K562 (cell line): ENCODE results near the gene ANKRD13B. TPM values are rescaled to one million over a fixed set of nuclear protein-coding genes. Genes with fewer than 3 reads are reported as not detected.

Experiments
- CBFA2T3 ChIP-seq: fragments of 450-650 bp; IDR thresholded peaks from 2 replicates; pipeline ENCODE4 v1.6.1; 2017
- CBX2 ChIP-seq: fragments of 200-600 bp; sonication (generic); IDR thresholded peaks from one replicate; pipeline ENCODE4 v1.6.1; 2012; ENCODE audit warnings: mild to moderate bottlenecking, low read length, inconsistent platforms; ENCODE audit not compliant: insufficient read depth, poor library complexity, severe bottlenecking
- DDX20 ChIP-seq: fragments of 450-650 bp; IDR thresholded peaks from 2 replicates; pipeline ENCODE4 v1.6.1; 2016; ENCODE audit warnings: missing genetic modification characterization, low read depth, mild to moderate bottlenecking, missing compliant biosample characterization, moderate library complexity
- ESRRA ChIP-seq: fragments of 450-650 bp; IDR thresholded peaks from 2 replicates; pipeline ENCODE4 v1.6.1; 2014; ENCODE audit warnings: low read depth, mild to moderate bottlenecking, moderate library complexity, borderline replicate concordance
- FIP1L1 ChIP-seq: fragments of 200-400 bp; formaldehyde crosslinking; IDR thresholded peaks from 2 replicates; pipeline ENCODE4 v1.6.1; 2018; ENCODE audit warnings: mild to moderate bottlenecking, low read depth, low read length; ENCODE audit not compliant: poor library complexity, severe bottlenecking
- FOSL1 ChIP-seq: fragments of 200-800 bp; sonication (Bioruptor generic); conservative IDR thresholded peaks from 2 replicates; pipeline ENCODE4 v1.6.1; 2016; ENCODE audit warnings: missing genetic modification characterization, missing compliant biosample characterization
- KDM5B ChIP-seq: fragments of 200-600 bp; sonication (generic); IDR thresholded peaks from 2 replicates; pipeline ENCODE4 v1.6.1; 2012; ENCODE audit warnings: low read depth, mild to moderate bottlenecking, moderate library complexity, low read length, control low read depth, inconsistent platforms; ENCODE audit not compliant: insufficient replicate concordance
- KLF1 ChIP-seq: fragments of 450-650 bp; IDR thresholded peaks from 2 replicates; pipeline ENCODE4 v1.6.1; 2016; ENCODE audit warnings: missing genetic modification characterization, missing compliant biosample characterization
- MAFG ChIP-seq: fragments of 450-650 bp; conservative IDR thresholded peaks from 2 replicates; pipeline ENCODE4 v1.6.1; 2016; ENCODE audit warnings: missing genetic modification characterization, missing compliant biosample characterization
- MAFK ChIP-seq: IDR thresholded peaks from 2 replicates; pipeline ENCODE4 v1.6.1; 2011; ENCODE audit warnings: low read length, improper control_type of control experiment
- MTA2 ChIP-seq: fragments of 450-650 bp; IDR thresholded peaks from 2 replicates; pipeline ENCODE4 v1.6.1; 2016; ENCODE audit warnings: low read depth
- RAD51 ChIP-seq: fragments of 450-650 bp; IDR thresholded peaks from 2 replicates; pipeline ENCODE4 v1.7.1; 2016; ENCODE audit warnings: low read depth, mild to moderate bottlenecking, borderline replicate concordance
- ZBTB43 ChIP-seq: sonication (generic); formaldehyde crosslinking; IDR thresholded peaks from 2 replicates; pipeline ENCODE4 v1.8.0; 2023; ENCODE audit warnings: mild to moderate bottlenecking, missing genetic modification reagents
- ZNF12 ChIP-seq: sonication (generic); formaldehyde crosslinking; IDR thresholded peaks from 2 replicates; pipeline ENCODE4 v1.4.0; 2020; ENCODE audit warnings: mild to moderate bottlenecking, missing genetic modification reagents
- ZNF24 ChIP-seq: fragments of 450-650 bp; IDR thresholded peaks from 2 replicates; pipeline ENCODE4 v1.6.1; 2016
- ZNF324 ChIP-seq: fragments of 250-450 bp; sonication (Bioruptor Pico); IDR thresholded peaks from 2 replicates; pipeline ENCODE4 v1.4.0; 2020; ENCODE audit warnings: mild to moderate bottlenecking
- ZNF668 ChIP-seq: fragments of 250-450 bp; sonication (Bioruptor Pico); IDR thresholded peaks from 2 replicates; pipeline ENCODE4 v1.8.0; 2022; ENCODE audit warnings: mild to moderate bottlenecking, inconsistent platforms
- polyA plus RNA-seq, 8 experiments: library from polyadenylated mRNA; depleted of rRNA in 4 of 8; stranded (reverse) in 5 of 8; unstranded in 3 of 8; fragments of >200 nt; fragmentation: Nextera tagmentation in 2 of 8; fragmentation: Illumina TruSeq in 1 of 8; extraction: Ambion mirVana in 2 of 8; extraction: Trizol in 1 of 8; gene quantifications; 2 replicates each; pipeline versions ENCODE4 v1.2.1 to v1.2.3, GENCODE V29; 2011 to 2014; ENCODE audit warnings: inconsistent platforms in 1 of 8, missing spikeins in 1 of 8
- total RNA-seq, 7 experiments: library from RNA; depleted of rRNA in 6 of 7; stranded (reverse); fragments of >200 nt in 6 of 7; fragmentation: Illumina TruSeq in 2 of 7; extraction: Trizol in 2 of 7; gene quantifications; 2 replicates each; pipeline versions ENCODE4 v1.2.1 to v1.2.3, GENCODE V29; 2011 to 2021; ENCODE audit warnings: low replicate concordance in 1 of 7
- TF ChIP-seq, protein P1 (sequence below): fragments of 250-450 bp; sonication (Bioruptor Pico); IDR thresholded peaks from 2 replicates; pipeline ENCODE4 v1.5.0; 2021; ENCODE audit warnings: mild to moderate bottlenecking, moderate library complexity
- TF ChIP-seq, protein P2 (sequence below): fragments of 250-450 bp; sonication (Bioruptor Pico); IDR thresholded peaks from 2 replicates; pipeline ENCODE4 v1.5.0; 2020; ENCODE audit warnings: mild to moderate bottlenecking

Gene ANKRD13B
- total and polyA plus RNA-seq, 9 of the 15 experiments (the other 6 are each of a cell fraction or from before 2014, with no cell fraction given) = 0.15 to 28.1 (median 4.6) TPM

GRCh38 chr17:29653995-29654714 lies 61.2 kb downstream of the ANKRD13B start (continued):
- TF ChIP-seq ZBTB43 (CRISPR knock-in tag) = no peak
- no peak for TF ChIP-seq ZNF668 (CRISPR knock-in tag)
- TF ChIP-seq ZNF24 = peak; percentile 70; the same call in 1 of the 2 replicates
- TF ChIP-seq RAD51 = 0 out of 2 replicates have a peak, but pooled peaks have one; percentile 12
- no peak for TF ChIP-seq CBX2
- no peak for TF ChIP-seq KDM5B
- no peak for TF ChIP-seq KLF1
- TF ChIP-seq MAFK = peak; percentile 46; the same call in 1 of the 2 replicates
- TF ChIP-seq FIP1L1 = no peak
- peak; percentile 78 for TF ChIP-seq CBFA2T3
- TF ChIP-seq, protein P1, sequence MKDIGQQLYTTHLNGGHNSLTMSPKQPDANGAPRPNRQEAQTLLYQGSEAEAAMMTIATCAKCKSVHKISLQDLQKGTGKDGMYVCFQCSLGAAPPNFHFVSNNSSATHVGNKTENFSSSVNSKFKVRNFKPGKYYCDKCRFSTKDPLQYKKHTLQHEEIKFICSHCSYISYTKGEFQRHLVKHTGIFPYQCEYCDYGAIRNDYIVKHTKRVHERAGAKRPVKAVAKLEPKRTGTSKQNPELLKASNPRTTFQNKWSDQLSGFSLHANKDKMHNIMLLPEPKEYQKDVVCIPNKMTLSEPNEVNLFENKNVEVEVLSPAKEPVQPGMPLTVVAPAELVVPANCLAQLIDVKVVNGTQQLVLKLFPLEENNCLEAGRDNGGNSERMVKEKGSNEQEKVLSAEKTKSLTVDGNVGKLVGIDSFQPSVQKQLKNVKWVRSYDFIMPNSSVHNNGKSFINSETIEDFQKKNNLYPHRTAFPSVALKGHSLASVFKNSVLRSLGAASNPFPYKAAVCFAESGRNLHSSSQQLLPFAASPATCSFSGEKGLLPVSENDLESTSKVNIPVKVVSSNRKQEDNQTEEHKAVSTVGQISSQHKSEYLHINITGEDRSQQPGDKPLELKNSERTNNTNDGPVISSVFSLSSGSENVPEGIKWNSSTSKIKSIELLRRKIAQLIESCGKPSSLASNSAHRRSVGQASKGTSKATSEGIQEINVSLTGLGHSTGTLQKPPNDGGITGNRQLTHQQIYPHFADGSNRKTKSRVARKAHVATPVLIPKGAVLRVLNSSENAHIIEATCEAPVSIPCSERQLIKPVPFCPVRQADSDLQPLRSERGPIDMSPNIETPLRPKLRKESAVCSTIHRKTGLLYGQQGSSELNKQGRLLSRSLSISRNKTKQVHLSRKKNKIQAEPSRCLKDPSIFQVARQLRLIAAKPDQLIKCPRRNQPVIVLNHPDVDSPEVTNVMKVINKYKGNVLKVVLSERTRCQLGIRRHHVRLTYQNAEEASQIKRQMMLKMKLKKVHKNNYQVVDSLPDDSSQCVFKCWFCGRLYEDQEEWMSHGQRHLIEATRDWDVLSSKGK = no peak
- 0 out of 2 replicates have a peak, but pooled peaks have one; percentile 33 for TF ChIP-seq FOSL1 (tag)
- peak; percentile 64 for TF ChIP-seq MAFG
- TF ChIP-seq MTA2 = peak; percentile 46; the same call in 1 of the 2 replicates
- no peak for TF ChIP-seq ESRRA
- TF ChIP-seq, protein P2, sequence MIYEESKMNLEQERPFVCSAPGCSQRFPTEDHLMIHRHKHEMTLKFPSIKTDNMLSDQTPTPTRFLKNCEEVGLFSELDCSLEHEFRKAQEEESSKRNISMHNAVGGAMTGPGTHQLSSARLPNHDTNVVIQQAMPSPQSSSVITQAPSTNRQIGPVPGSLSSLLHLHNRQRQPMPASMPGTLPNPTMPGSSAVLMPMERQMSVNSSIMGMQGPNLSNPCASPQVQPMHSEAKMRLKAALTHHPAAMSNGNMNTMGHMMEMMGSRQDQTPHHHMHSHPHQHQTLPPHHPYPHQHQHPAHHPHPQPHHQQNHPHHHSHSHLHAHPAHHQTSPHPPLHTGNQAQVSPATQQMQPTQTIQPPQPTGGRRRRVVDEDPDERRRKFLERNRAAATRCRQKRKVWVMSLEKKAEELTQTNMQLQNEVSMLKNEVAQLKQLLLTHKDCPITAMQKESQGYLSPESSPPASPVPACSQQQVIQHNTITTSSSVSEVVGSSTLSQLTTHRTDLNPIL (CRISPR knock-in tag) = no peak
- no peak for TF ChIP-seq ZNF12 (CRISPR knock-in tag)
- TF ChIP-seq ZNF324 (CRISPR knock-in tag) = no peak
- no peak for TF ChIP-seq DDX20 (tag)
